GM03348 (cell line): ENCODE results near the gene NTHL1.

Source experiments
- DNase-seq: peaks from one replicate; pipeline ENCODE4 v3.0.0; 2012; ENCODE audit warnings: low spot score

The NTHL1 gene

GRCh38 chr16:1991948-1992703 lies 55.5 kb downstream of the NTHL1 start:
- DNase-seq: peak; percentile 97

DNA sequence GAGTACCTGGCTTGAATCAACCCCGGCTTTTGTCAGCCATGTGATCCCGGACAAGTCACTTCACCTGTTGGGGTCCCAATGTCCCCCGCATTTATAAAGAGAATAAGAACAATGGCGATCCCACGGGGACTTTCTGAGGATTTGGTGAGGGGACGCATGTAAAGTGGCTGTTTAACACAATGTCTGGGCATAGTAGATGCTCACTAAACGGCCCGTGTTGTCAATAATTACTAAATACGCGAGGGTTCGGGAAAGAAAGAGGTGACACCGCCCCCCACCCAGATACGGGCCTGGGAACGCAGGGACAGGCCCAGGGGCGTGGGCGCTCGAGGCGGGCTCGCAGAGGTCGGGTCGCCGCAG lies 56.1 kb downstream of the NTHL1 start:
- no peak for DNase-seq

DNA sequence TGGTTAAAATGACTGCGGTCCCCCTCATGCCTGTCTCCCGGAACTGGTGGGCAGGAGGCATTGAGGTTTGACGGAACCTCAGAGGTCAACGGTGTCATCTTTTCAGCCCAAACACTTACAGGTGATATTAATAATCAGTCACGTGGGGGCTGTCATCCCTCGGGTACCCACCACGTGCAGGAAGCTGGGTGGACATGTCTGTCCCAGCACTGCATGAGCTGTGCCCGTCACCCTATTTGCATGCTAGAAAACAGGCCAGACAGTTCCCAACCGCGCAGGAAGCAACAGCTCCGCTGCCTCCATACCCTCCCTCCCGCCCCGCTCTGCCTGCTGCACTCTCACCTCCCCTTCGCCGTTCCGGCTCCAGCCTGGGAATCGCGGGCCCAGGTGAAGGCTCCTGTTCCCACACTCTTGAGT lies 56.5 kb downstream of the NTHL1 start:
- DNase-seq: no peak

DNA sequence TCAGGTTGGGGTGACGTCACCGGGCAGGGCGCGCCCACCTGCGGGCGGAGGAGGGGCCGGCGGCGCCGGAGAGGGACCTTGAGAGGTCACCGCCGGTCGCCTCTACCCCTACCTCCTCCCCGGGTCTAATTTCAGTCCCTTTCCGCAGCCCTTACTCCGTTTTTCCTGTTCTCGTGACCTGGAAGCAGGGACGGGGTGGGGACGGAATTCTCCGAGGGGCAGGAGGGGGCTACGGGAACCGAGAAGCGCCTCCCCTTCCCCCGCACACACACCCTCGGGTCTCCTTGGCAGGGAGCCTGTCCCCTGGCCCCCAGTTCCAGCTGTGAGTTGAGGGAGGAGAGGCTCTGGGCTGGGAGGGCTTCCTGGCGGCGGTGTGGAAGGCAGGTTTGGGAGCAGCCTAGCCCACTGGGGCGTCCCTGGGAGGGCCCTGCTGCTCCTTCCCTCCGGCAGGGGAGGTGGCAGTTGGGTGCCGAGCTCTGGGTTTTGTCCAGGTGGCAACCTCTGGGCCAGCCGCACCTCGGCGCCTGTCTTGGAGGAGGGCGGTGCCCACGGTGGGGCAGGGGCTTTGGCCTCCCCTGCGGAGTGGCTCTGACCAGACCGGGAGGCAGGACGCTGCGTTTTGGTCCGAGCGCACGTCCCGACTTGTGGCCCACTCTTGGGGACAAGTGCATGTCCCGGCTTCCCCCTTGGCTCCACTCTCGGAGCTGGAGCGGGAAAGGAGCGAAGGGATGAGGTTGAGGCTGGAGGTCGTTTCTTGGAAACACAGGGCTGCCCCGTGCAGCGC lies 57.1 kb downstream of the NTHL1 start:
- no peak for DNase-seq

DNA sequence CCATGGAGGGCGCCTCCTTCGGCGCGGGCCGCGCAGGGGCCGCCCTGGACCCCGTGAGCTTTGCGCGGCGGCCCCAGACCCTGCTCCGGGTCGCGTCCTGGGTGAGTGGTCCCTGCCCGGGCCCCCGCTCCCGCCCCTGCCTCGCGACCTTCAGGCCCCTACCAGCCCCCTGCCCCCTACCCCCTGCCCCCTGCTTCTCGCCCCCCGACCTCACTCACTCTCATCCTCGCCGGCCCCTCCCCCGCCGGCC lies 57.6 kb downstream of the NTHL1 start:
- no peak for DNase-seq
